ENCODE measurements around the gene MAD1L1.
A peak's percentile ranks its signal among the peaks of the same experiment; 100 is the strongest.

MAD1L1 gene

DNA sequence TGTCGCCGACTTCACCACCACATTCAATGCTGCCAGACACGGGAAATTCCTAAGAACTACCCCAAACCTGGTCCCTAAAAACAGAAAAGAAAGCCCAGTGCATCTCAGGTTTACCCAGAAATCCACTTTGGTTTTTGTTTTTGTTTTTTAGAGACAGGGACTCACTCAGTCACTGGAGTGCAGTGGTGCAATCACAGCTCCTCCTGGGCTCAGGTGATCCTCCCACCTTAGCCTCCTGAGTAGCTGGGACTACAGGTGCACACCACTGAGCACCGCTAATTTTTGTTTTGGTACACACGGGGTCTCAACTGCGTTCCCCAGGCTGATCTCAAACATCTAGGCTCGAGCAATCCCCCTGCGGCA, 22.8 kb downstream of the MAD1L1 start:
- H3K9ac ChIP-seq (ENCODE audit: low read depth, low read length) = no peak overlapping the region
- no peak overlapping the region for H3K4me2 ChIP-seq (ENCODE audit: insufficient read depth, low read length)
- no peak overlapping the region for H3K27ac ChIP-seq (ENCODE audit: low read length)
- peaks cover 78% of the 10 kb centered on the region for H3K36me3 ChIP-seq (ENCODE audit: insufficient read depth, low read length)
- H4K20me1 ChIP-seq (ENCODE audit: insufficient read depth, low read length) = peaks cover 20% of the 10 kb centered on the region
- no peaks in the 10 kb centered on the region for H3K9me3 ChIP-seq (ENCODE audit: insufficient read depth, low read length, severe bottlenecking)
- no peak overlapping the region for H2AFZ ChIP-seq (ENCODE audit: low read depth, low read length)
- DNase-seq = no peak
- no peak overlapping the region for H3K4me3 ChIP-seq (ENCODE audit: low read depth in 1 of 2, low read length in 2 of 2)
- TF ChIP-seq, protein P1, sequence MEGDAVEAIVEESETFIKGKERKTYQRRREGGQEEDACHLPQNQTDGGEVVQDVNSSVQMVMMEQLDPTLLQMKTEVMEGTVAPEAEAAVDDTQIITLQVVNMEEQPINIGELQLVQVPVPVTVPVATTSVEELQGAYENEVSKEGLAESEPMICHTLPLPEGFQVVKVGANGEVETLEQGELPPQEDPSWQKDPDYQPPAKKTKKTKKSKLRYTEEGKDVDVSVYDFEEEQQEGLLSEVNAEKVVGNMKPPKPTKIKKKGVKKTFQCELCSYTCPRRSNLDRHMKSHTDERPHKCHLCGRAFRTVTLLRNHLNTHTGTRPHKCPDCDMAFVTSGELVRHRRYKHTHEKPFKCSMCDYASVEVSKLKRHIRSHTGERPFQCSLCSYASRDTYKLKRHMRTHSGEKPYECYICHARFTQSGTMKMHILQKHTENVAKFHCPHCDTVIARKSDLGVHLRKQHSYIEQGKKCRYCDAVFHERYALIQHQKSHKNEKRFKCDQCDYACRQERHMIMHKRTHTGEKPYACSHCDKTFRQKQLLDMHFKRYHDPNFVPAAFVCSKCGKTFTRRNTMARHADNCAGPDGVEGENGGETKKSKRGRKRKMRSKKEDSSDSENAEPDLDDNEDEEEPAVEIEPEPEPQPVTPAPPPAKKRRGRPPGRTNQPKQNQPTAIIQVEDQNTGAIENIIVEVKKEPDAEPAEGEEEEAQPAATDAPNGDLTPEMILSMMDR (IDR thresholded peaks at IDR 0.05; ENCODE audit: borderline replicate concordance, extremely low read depth, low read length, poor library complexity, severe bottlenecking) = no peak
- no peak for TF ChIP-seq EZH2 (IDR thresholded peaks at IDR 0.05; ENCODE audit: borderline replicate concordance, low read depth, low read length, severe bottlenecking)
- H3K4me1 ChIP-seq (ENCODE audit: insufficient read depth, low read length) = no peaks in the 10 kb centered on the region
- no peaks in the 10 kb centered on the region for H3K27me3 ChIP-seq (ENCODE audit: insufficient read depth, low read length, poor library complexity)
- H3K79me2 ChIP-seq (ENCODE audit: insufficient read depth, low read length) = no peaks in the 10 kb centered on the region; the same call in 1 of the 2 replicates
- ATAC-seq (ENCODE audit: insufficient read depth, low read depth) = no peak

DNA sequence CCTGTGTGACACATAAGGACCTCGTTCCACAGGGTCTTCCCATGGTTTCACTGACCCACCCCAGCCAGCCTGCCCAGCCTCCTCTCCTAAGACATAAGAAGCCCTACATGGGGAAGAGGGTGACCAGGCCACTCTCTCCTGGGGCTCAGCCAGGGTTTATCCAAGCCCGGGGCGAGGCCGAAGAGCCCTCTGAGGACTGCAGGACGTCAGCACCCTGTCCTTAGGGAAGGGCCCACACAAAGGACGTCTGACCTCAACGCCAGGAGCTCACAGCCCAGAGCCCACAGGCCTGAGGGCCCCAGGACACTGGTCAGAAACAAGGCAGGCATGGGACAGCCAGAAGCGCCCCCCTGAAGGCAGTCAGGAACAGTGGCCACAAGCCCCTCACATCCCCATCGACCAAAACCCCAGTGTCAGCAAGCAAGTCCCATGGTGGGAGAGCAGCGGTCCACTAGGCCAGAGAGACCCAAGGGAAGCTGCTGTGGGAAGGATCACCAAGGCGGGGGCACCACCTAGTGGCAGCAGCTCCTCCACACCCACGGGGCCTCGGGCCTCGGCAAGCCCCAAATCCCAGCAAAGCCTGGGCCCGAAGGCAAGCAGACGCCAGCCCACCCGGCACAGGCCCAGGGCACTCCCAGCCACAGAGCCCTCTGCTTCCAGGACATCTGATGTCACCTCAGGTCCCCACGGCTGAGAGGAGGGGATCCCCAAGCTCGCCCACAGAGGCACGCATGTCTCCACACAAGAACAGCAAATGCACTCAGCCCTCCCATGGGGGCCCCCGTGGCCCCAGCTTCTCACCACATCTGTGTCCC, 23.4 kb downstream of the MAD1L1 start:
- H3K27me3 ChIP-seq (ENCODE audit: insufficient read depth, low read length, poor library complexity) = no peaks in the 10 kb centered on the region
- ATAC-seq (ENCODE audit: insufficient read depth, low read depth) (peak; percentile 67; the same call in 2 of the 3 replicates), DNase-seq (peak; percentile 42)
- H3K4me3 ChIP-seq (ENCODE audit: low read depth in 1 of 2, low read length in 2 of 2) = no peak overlapping the region
- H2AFZ ChIP-seq (ENCODE audit: low read depth, low read length) = no peak overlapping the region
- no peak overlapping the region for H3K9ac ChIP-seq (ENCODE audit: low read depth, low read length)
- H3K4me1 ChIP-seq (ENCODE audit: insufficient read depth, low read length) = no peaks in the 10 kb centered on the region
- no peaks in the 10 kb centered on the region; the same call in 1 of the 2 replicates for H3K79me2 ChIP-seq (ENCODE audit: insufficient read depth, low read length)
- no peaks in the 10 kb centered on the region for H3K9me3 ChIP-seq (ENCODE audit: insufficient read depth, low read length, severe bottlenecking)
- H3K4me2 ChIP-seq (ENCODE audit: insufficient read depth, low read length) = no peak overlapping the region
- H3K27ac ChIP-seq (ENCODE audit: low read length) = no peak overlapping the region
- TF ChIP-seq, protein P1 (IDR thresholded peaks at IDR 0.05; ENCODE audit: borderline replicate concordance, extremely low read depth, low read length, poor library complexity, severe bottlenecking) = peak; percentile 66
- TF ChIP-seq EZH2 (IDR thresholded peaks at IDR 0.05; ENCODE audit: borderline replicate concordance, low read depth, low read length, severe bottlenecking) = no peak
- H4K20me1 ChIP-seq (ENCODE audit: insufficient read depth, low read length) = peaks cover 20% of the 10 kb centered on the region
- peaks cover 77% of the 10 kb centered on the region for H3K36me3 ChIP-seq (ENCODE audit: insufficient read depth, low read length)

GRCh38 chr7:2208712-2209111, 24.0 kb downstream of the MAD1L1 start:
- Histone ChIP-seq H4K20me1 (ENCODE audit: insufficient read depth, low read length) (peaks cover 26% of the 10 kb centered on the region), H3K4me3 (ENCODE audit: low read depth in 1 of 2, low read length in 2 of 2) (no peak overlapping the region), H3K27ac (ENCODE audit: low read length) (no peak overlapping the region), H3K4me1 (ENCODE audit: insufficient read depth, low read length) (no peaks in the 10 kb centered on the region), H2AFZ (ENCODE audit: low read depth, low read length) (no peak overlapping the region), H3K27me3 (ENCODE audit: insufficient read depth, low read length, poor library complexity) (no peaks in the 10 kb centered on the region), H3K9me3 (ENCODE audit: insufficient read depth, low read length, severe bottlenecking) (no peaks in the 10 kb centered on the region), H3K4me2 (ENCODE audit: insufficient read depth, low read length) (no peak overlapping the region), H3K9ac (ENCODE audit: low read depth, low read length) (no peak overlapping the region), H3K36me3 (ENCODE audit: insufficient read depth, low read length) (peaks cover 77% of the 10 kb centered on the region), H3K79me2 (ENCODE audit: insufficient read depth, low read length) (no peaks in the 10 kb centered on the region; the same call in 1 of the 2 replicates)
- TF ChIP-seq, protein P1 (IDR thresholded peaks at IDR 0.05; ENCODE audit: borderline replicate concordance, extremely low read depth, low read length, poor library complexity, severe bottlenecking) = no peak
- no peak for TF ChIP-seq EZH2 (IDR thresholded peaks at IDR 0.05; ENCODE audit: borderline replicate concordance, low read depth, low read length, severe bottlenecking)
- DNase-seq (no peak), ATAC-seq (ENCODE audit: insufficient read depth, low read depth) (no peak)

All from DND-41 (cell line).